Measurements from ENCODE around the gene RBM47. TPM values are rescaled to one million over a fixed set of nuclear protein-coding genes. Genes with fewer than 3 reads are reported as not detected.
"Not testable (repeated sequence)": the region's sequence is repeated elsewhere in the genome, so short reads cannot be mapped to it uniquely, and the experiment has no call there.

Gene RBM47
- total RNA-seq, 2 experiments from 2014 or later: 0.60 to 0.66 TPM

DNA sequence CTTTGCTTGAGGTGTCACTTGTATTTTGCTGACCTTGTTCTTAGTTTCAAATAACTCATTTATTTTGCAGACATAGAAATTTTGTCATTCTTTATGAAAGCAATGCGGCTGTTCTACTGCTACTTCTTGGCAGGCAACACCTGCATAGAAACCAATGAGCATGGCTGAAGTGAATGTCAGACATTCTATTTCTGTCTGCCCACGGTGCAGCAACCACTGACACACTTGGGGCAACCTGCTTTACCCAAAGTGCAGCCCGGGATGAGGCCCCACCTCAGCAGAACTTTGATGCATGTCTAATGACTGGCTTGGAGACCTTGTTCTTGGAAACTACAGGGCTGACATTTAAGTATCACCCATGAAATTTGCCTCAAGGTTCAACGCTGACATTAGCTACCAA is 93.6 kb downstream of the RBM47 start:
- DNase-seq (no peak), ATAC-seq (no peak)
- no peaks in the 10 kb centered on the region for H3K9me3 Mint-ChIP-seq (ENCODE audit: insufficient read depth)
- no peak overlapping the region for H3K27ac Mint-ChIP-seq
- H3K36me3 Mint-ChIP-seq (ENCODE audit: low read depth): no peaks in the 10 kb centered on the region
- ChIA-PET POLR2A (interaction anchor here (0.5 kb wide), 1 partner anchor 21 kb away, joined by 3 read pairs; no protein-coding TSS in a partner anchor), CTCF (no interaction called here)
- H3K4me3 Mint-ChIP-seq: no peak overlapping the region
- H3K4me1 Mint-ChIP-seq (ENCODE audit: low read depth): no peaks in the 10 kb centered on the region
- H3K27me3 Mint-ChIP-seq (ENCODE audit: low read depth): no peaks in the 10 kb centered on the region

GRCh38 chr4:40531636-40532023 is 98.0 kb downstream of the RBM47 start:
- Mint-ChIP-seq H3K4me3 (no peak overlapping the region), H3K9me3 (ENCODE audit: insufficient read depth) (no peaks in the 10 kb centered on the region), H3K27me3 (ENCODE audit: low read depth) (no peaks in the 10 kb centered on the region), H3K4me1 (ENCODE audit: low read depth) (no peaks in the 10 kb centered on the region), H3K36me3 (ENCODE audit: low read depth) (no peaks in the 10 kb centered on the region), H3K27ac (no peak overlapping the region)
- CTCF ChIA-PET: no interaction called here
- POLR2A ChIA-PET: no interaction called here
- ATAC-seq: no peak
- DNase-seq: no peak

- H3K27ac Mint-ChIP-seq: no peak overlapping the region
- CTCF ChIA-PET: no interaction called here
Measured at GRCh38 chr4:40530961-40531635, 98.6 kb downstream of the RBM47 start.

GRCh38 chr4:40526741-40527140 is 102.9 kb downstream of the RBM47 start:
- Mint-ChIP-seq H3K36me3 (ENCODE audit: low read depth) (no peaks in the 10 kb centered on the region), H3K4me3 (no peak overlapping the region), H3K27me3 (ENCODE audit: low read depth) (no peaks in the 10 kb centered on the region), H3K4me1 (ENCODE audit: low read depth) (no peaks in the 10 kb centered on the region), H3K9me3 (ENCODE audit: insufficient read depth) (no peaks in the 10 kb centered on the region), H3K27ac (no peak overlapping the region)
- DNase-seq (no peak), ATAC-seq (no peak)
- ChIA-PET POLR2A (no interaction called here), CTCF (no interaction called here)

More at GRCh38 chr4:40530961-40531635, 98.6 kb downstream of the RBM47 start:
- H3K4me1 Mint-ChIP-seq (ENCODE audit: low read depth): no peaks in the 10 kb centered on the region
- no peaks in the 10 kb centered on the region for H3K36me3 Mint-ChIP-seq (ENCODE audit: low read depth)
- no peaks in the 10 kb centered on the region for H3K9me3 Mint-ChIP-seq (ENCODE audit: insufficient read depth)
- DNase-seq (no peak), ATAC-seq (no peak)
- H3K27me3 Mint-ChIP-seq (ENCODE audit: low read depth): no peaks in the 10 kb centered on the region
- H3K4me3 Mint-ChIP-seq: no peak overlapping the region
- POLR2A ChIA-PET: no interaction called here

- Mint-ChIP-seq H3K4me1 (ENCODE audit: low read depth) (no peaks in the 10 kb centered on the region), H3K4me3 (no peak overlapping the region), H3K27me3 (ENCODE audit: low read depth) (no peaks in the 10 kb centered on the region), H3K27ac (no peak overlapping the region), H3K36me3 (ENCODE audit: low read depth) (no peaks in the 10 kb centered on the region), H3K9me3 (ENCODE audit: insufficient read depth) (no peaks in the 10 kb centered on the region)
- ATAC-seq (no peak), DNase-seq (no peak)
- CTCF ChIA-PET: no interaction called here
- POLR2A ChIA-PET: no interaction called here
Measured at GRCh38 chr4:40525752-40526598, 103.7 kb downstream of the RBM47 start.

GRCh38 chr4:40524366-40525041 is 105.2 kb downstream of the RBM47 start:
- H3K27ac Mint-ChIP-seq: no peak overlapping the region
- no peaks in the 10 kb centered on the region for H3K9me3 Mint-ChIP-seq (ENCODE audit: insufficient read depth)
- no peak overlapping the region for H3K4me3 Mint-ChIP-seq
- no peaks in the 10 kb centered on the region for H3K36me3 Mint-ChIP-seq (ENCODE audit: low read depth)
- no peak for ATAC-seq
- H3K4me1 Mint-ChIP-seq (ENCODE audit: low read depth): no peaks in the 10 kb centered on the region
- POLR2A ChIA-PET: no interaction called here
- H3K27me3 Mint-ChIP-seq (ENCODE audit: low read depth): no peaks in the 10 kb centered on the region
- CTCF ChIA-PET: no interaction called here
- DNase-seq: no peak

DNA sequence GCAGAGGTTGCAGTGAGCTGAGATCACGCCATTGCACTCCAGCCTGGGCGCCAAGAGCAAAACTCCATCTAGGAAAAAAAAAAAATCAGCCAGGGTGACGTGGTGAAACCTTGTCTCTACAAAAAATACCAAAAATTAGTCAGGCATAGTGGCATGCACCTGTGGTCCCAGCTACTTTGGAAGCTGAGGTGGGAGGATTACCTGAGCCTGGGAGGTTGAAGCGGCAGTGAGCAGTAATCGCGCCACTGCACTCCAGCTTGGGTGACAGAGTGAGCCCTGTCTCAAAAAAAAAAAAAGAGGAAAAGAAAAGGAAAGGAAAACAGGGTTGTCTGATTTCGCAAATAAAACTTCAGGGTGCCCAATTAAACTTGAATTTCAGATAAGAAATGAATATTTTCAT is 106.1 kb downstream of the RBM47 start:
- Mint-ChIP-seq H3K27ac (no peak overlapping the region), H3K4me1 (ENCODE audit: low read depth) (no peaks in the 10 kb centered on the region), H3K27me3 (ENCODE audit: low read depth) (no peaks in the 10 kb centered on the region), H3K9me3 (ENCODE audit: insufficient read depth) (no peaks in the 10 kb centered on the region), H3K4me3 (no peak overlapping the region), H3K36me3 (ENCODE audit: low read depth) (no peaks in the 10 kb centered on the region)
- ATAC-seq: no peak
- ChIA-PET POLR2A (no interaction called here), CTCF (no interaction called here)
- no peak for DNase-seq

GRCh38 chr4:40521957-40522356 is 107.7 kb downstream of the RBM47 start:
- Mint-ChIP-seq H3K4me3 (no peak overlapping the region), H3K9me3 (ENCODE audit: insufficient read depth) (no peaks in the 10 kb centered on the region), H3K27ac (no peak overlapping the region), H3K4me1 (ENCODE audit: low read depth) (no peaks in the 10 kb centered on the region), H3K36me3 (ENCODE audit: low read depth) (no peaks in the 10 kb centered on the region), H3K27me3 (ENCODE audit: low read depth) (no peaks in the 10 kb centered on the region)
- CTCF ChIA-PET: no interaction called here
- POLR2A ChIA-PET: no interaction called here
- ATAC-seq (no peak), DNase-seq (no peak)

DNA sequence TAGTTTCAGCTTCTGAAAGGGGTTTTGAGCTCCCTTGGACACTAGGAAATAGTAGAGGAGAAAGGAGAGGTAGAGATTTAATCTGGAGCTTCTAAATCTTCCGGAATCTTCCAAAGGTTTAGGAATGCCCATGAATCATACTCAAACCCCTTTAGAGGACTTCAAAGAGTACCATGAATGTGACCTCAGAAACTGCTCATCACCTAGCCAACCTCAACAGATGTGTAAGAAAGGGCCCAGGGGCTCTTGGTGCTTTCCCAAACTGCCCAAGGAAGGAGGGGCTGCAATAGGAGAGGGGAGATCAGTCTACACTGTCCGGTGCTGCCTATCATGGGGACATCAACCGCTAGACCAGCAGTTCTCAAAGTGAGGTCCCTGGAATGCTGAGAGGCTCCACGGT is 109.1 kb downstream of the RBM47 start:
- no peaks in the 10 kb centered on the region for H3K36me3 Mint-ChIP-seq (ENCODE audit: low read depth)
- ATAC-seq (no peak), DNase-seq (no peak)
- no peak overlapping the region for H3K4me3 Mint-ChIP-seq
- POLR2A ChIA-PET: no interaction called here
- CTCF ChIA-PET: no interaction called here
- no peaks in the 10 kb centered on the region for H3K27me3 Mint-ChIP-seq (ENCODE audit: low read depth)
- no peaks in the 10 kb centered on the region for H3K9me3 Mint-ChIP-seq (ENCODE audit: insufficient read depth)
- peaks cover 6% of the 10 kb centered on the region for H3K4me1 Mint-ChIP-seq (ENCODE audit: low read depth)
- H3K27ac Mint-ChIP-seq: no peak overlapping the region

DNA sequence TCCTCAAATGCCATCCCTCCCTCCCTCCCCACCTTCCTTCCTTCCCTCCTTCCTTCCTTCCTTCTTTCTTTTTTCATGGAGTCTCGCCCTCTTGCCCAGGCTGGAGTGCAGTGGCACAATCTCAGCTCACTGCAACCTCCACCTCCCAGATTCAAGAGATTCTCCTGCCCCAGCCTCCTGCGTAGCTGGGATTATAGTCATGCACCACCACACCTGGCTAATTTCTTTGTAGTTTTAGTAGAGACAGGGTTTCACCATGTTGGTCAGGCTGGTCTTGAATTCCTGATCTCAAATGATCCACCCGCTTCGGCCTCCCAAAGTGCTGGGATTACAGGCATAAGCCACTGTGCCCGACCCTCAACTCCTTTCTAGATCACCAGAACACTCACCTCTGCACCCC is 112.6 kb downstream of the RBM47 start:
- H3K36me3 Mint-ChIP-seq (ENCODE audit: low read depth); H3K4me3 Mint-ChIP-seq; H3K27ac Mint-ChIP-seq; DNase-seq; H3K9me3 Mint-ChIP-seq (ENCODE audit: insufficient read depth); POLR2A ChIA-PET; CTCF ChIA-PET; ATAC-seq; H3K27me3 Mint-ChIP-seq (ENCODE audit: low read depth): not testable (repeated sequence)
- H3K4me1 Mint-ChIP-seq (ENCODE audit: low read depth): peaks cover 14% of the 10 kb centered on the region

- no peaks in the 10 kb centered on the region for H3K27me3 Mint-ChIP-seq (ENCODE audit: low read depth)
- H3K27ac Mint-ChIP-seq: no peak overlapping the region
- CTCF ChIA-PET: no interaction called here
- no peak for DNase-seq
- ATAC-seq: no peak
- H3K4me3 Mint-ChIP-seq: no peak overlapping the region
- H3K9me3 Mint-ChIP-seq (ENCODE audit: insufficient read depth): no peaks in the 10 kb centered on the region
- H3K4me1 Mint-ChIP-seq (ENCODE audit: low read depth): peaks cover 14% of the 10 kb centered on the region
- no peaks in the 10 kb centered on the region for H3K36me3 Mint-ChIP-seq (ENCODE audit: low read depth)
- POLR2A ChIA-PET: no interaction called here
Measured at GRCh38 chr4:40516651-40517050, 113.0 kb downstream of the RBM47 start.

All from activated CD8-positive, alpha-beta T cell treated with anti-CD3 and anti-CD28 coated beads, Interleukin-2, amount 10 ng/mL, durations not matched to agents 7 days and 5 days (primary cell).